GM10248 (cell line): ENCODE data around the gene TRAF1.

ENCODE experiments used
- CTCF ChIA-PET: fragments of 300-600 bp; sonication (Branson Sonifier 250); formaldehyde crosslinking; extraction: SDS; loops from one replicate; lab custom pipeline; 2021; ENCODE audit warnings: antibody characterized with exemption; lab: Yijun Ruan, JAX
- POLR2A ChIA-PET: fragments of 350-650 bp; sonication (Branson Sonifier 250); formaldehyde crosslinking; extraction: SDS; loops from one replicate; lab custom pipeline; 2020; ENCODE audit warnings: antibody characterized with exemption; lab: Yijun Ruan, JAX
- DNase-seq: peaks from one replicate; pipeline ENCODE4 v3.0.0; 2012; ENCODE audit errors: extremely low spot score
- TF ChIP-seq, protein P1 (sequence below): IDR thresholded peaks from 2 replicates; pipeline ENCODE4 v1.5.1; 2012; ENCODE audit warnings: mild to moderate bottlenecking, low read depth; ENCODE audit errors: extremely low read depth, missing control alignments, control extremely low read depth

Gene TRAF1

DNA sequence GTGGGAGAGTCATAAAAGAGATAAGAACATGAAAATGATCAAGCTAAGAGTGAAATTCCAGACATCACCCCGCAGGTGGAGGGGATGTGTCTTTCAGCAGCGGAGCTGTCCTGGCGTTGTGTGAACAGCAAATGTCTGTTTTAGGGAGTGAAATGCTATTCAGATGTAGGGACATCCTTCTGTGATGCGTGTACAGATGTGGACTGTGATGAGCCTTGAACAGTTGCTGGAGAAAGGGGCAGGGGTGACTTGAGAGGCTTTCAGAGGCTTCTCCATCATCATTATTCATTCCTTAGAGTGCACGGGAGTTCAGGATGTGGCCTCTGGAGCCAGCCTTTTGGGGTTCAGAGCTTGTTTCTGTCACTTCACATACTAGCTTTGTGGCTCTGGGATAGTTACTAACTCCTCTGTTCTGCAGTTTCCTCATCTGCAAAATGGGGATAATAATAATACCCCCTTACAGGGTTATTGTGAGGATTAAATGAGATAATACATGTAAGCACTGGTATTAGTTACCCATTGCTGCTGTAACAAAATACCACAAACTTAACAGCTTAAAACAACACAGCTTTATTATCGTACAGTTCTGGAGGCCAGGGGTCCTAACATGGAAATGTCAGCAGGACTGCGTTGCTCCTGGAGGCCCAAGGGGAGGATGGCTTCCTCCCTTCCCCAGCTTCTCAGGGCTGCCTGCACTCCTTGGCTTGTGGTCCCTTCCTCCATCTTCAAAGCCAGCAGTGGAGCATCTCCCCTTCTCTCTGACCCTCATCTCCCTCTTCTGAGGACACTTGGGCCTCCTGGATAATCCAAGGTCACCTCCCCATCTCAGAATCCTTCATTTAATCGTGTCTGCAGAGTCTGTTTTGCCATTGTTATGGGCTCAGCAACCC, 9.4 kb downstream of the TRAF1 start:
- DNase-seq = no peak
- POLR2A ChIA-PET = interaction anchor here (1.4 kb wide), 1 partner anchor 9 kb away, joined by 5 read pairs; no protein-coding TSS in a partner anchor
- CTCF ChIA-PET = interaction anchor here (0.8 to 2.6 kb wide), 7 partner anchors 8 to 31 kb away, joined by 3 to 12 read pairs (median 5); no protein-coding TSS in a partner anchor
- TF ChIP-seq, protein P1, sequence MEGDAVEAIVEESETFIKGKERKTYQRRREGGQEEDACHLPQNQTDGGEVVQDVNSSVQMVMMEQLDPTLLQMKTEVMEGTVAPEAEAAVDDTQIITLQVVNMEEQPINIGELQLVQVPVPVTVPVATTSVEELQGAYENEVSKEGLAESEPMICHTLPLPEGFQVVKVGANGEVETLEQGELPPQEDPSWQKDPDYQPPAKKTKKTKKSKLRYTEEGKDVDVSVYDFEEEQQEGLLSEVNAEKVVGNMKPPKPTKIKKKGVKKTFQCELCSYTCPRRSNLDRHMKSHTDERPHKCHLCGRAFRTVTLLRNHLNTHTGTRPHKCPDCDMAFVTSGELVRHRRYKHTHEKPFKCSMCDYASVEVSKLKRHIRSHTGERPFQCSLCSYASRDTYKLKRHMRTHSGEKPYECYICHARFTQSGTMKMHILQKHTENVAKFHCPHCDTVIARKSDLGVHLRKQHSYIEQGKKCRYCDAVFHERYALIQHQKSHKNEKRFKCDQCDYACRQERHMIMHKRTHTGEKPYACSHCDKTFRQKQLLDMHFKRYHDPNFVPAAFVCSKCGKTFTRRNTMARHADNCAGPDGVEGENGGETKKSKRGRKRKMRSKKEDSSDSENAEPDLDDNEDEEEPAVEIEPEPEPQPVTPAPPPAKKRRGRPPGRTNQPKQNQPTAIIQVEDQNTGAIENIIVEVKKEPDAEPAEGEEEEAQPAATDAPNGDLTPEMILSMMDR = no peak

DNA sequence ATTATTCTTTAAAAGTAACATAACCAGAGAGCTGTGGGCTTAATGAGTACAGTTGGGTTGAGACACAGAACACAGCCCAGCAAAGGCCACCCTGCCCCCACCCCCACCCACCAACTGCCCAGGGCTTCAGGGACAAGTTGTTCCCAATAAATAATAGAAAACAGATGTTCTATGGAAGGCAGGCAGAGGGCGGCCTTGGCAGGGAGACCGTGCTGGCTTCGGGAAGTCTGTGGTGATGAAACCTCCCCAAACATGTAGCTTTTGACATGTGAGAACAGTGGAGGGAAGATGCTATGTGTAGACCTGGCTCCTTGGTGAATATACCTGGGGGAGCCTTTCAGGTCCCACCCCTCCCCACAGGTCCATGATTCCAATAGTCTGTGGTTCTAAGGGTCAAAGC, 10.0 kb downstream of the TRAF1 start:
- TF ChIP-seq, protein P1 = no peak
- ChIA-PET CTCF (interaction anchor here (0.8 to 2.6 kb wide), 7 partner anchors 9 to 160 kb away, joined by 3 to 12 read pairs (median 5); no protein-coding TSS in a partner anchor), POLR2A (interaction anchor here (1.4 kb wide), 1 partner anchor 10 kb away, joined by 5 read pairs; no protein-coding TSS in a partner anchor)
- DNase-seq = no peak

DNA sequence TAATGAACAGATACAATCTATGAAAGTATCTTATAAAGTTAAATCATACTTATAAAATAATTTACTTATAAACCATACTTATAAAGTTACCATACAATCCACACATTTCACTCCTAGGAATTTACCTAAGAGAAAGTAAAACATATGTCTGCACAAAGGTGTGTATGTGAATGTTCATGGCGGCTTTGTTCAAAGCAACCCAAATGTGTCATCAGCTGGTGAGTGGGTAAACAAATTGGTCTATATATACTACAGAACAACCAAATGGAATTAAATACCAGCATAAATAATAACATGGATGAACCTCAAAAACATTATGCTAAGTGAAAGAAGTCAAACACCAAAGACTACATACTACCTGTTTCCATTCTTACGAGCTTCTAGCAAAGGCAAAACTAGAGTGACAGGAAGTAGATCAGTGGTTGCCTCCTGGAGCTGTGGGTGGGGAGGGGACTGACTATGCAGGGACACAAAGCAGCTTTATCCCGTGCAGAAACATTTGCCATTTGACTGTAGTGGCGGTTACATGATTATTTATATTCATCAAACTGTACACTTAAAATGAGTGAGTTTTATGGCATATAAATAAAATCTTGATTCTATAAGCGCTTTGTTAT, 10.6 kb downstream of the TRAF1 start:
- TF ChIP-seq, protein P1 = no peak
- ChIA-PET POLR2A (interaction anchor here (1.4 kb wide), 1 partner anchor 10 kb away, joined by 5 read pairs; no protein-coding TSS in a partner anchor), CTCF (interaction anchor here (0.9 to 2.6 kb wide), 4 partner anchors 9 to 159 kb away, joined by 3 to 12 read pairs (median 5); no protein-coding TSS in a partner anchor)
- no peak for DNase-seq

DNA sequence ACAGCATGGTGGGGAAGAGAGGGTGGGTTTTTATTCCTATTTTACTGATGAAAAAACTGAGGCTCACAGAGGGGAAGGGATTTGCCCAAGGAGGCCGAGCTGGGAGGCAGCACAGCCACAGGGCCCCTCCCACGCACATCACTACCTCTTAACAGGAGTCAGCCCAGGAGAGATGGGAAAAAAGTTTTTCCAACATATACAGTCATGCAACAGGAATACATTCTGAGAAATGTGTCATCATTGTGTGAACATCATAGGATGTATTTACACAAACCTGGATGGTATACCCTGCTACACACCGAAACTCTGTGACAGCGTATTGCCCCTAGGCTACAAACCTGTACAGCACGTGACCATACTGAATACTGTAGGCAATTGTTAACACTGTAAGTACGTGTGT, 11.6 kb downstream of the TRAF1 start:
- TF ChIP-seq, protein P1 = no peak
- ChIA-PET CTCF (interaction anchor here (2.6 kb wide), 1 partner anchor 10 kb away, joined by 12 read pairs; no protein-coding TSS in a partner anchor), POLR2A (no interaction called here)
- no peak for DNase-seq

DNA sequence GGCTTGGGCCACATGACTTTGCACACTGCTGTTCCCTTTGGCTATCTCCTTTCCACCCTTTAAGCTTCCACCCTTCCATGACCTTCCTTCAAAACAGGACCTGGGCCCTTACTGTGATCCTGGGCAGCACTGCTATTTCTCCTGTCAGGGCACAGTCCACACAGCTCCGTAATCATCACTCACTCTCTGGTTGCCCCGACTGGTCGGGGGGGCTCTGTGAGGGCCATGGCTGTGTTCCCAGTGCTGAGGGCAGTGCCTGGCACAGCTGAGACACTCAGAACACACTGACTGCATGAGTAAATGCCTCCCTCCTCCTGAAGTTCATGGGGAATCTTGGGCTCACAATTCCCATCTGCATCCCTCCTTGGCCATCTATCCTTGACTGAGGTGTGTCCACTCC, 12.2 kb downstream of the TRAF1 start:
- CTCF ChIA-PET = no interaction called here
- POLR2A ChIA-PET = no interaction called here
- TF ChIP-seq, protein P1 = no peak
- no peak for DNase-seq

DNA sequence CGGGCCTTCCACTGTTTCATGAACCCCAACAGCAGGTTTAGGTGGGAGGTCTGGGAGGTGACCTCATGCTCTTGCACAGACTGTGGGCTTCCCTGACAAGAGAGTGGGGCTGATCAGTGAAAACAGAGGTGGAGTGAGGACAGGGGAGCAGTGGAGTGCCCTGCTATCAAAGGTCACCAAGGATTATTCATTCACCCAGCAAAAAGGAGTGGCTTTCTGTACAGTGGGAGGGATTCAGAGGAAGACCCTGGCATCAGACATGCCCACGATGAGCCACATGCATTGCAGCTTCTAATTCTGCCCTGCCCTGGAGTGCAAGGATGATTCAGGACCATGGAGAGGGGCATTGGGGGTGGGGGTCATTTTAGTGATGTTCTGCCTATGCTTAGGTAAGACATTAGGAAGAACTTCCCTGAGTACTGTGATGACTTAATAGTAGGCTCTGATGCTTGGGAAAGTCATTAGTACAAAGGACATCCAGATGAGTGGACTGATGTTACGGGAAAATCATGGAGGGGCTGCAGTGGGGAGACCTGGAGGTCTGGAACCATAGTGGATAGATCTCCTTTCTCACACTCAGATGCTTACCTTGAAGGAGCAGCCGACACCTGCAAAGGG, 12.8 kb downstream of the TRAF1 start:
- POLR2A ChIA-PET = interaction anchor here (0.5 kb wide), 1 partner anchor 18 kb away, joined by 3 read pairs; no protein-coding TSS in a partner anchor
- DNase-seq = no peak
- CTCF ChIA-PET = interaction anchor here (0.7 to 2.5 kb wide), 2 partner anchors 8 to 11 kb away, joined by 3 to 11 read pairs; no protein-coding TSS in a partner anchor
- TF ChIP-seq, protein P1 = no peak
